Measurements from ENCODE around the gene NUP210.
A peak's percentile ranks its signal among the peaks of the same experiment; 100 is the strongest.

NUP210 gene

GRCh38 chr3:13346481-13347389 is 73.4 kb downstream of the NUP210 start:
- peak; percentile 35 to 41 for DNase-seq

GRCh38 chr3:13345772-13346171 is 74.3 kb downstream of the NUP210 start:
- no peak for DNase-seq

- DNase-seq = no peak
Measured at GRCh38 chr3:13345284-13345683, 74.8 kb downstream of the NUP210 start.

GRCh38 chr3:13344663-13345062 is 75.5 kb downstream of the NUP210 start:
- no peak for DNase-seq

GRCh38 chr3:13343601-13344000 is 76.5 kb downstream of the NUP210 start:
- no peak for DNase-seq

GRCh38 chr3:13341229-13341905 is 78.8 kb downstream of the NUP210 start:
- no peak for DNase-seq

- no peak for DNase-seq
Measured at GRCh38 chr3:13339833-13340232, 80.3 kb downstream of the NUP210 start.

GRCh38 chr3:13338996-13339395 is 81.1 kb downstream of the NUP210 start:
- DNase-seq = no peak

- no peak for DNase-seq
Measured at GRCh38 chr3:13338231-13338630, 81.9 kb downstream of the NUP210 start.

GRCh38 chr3:13336592-13336991 is 83.5 kb downstream of the NUP210 start:
- no peak for DNase-seq

- DNase-seq = no peak
Measured at GRCh38 chr3:13335503-13335902, 84.6 kb downstream of the NUP210 start.

- DNase-seq = no peak
Measured at GRCh38 chr3:13335059-13335458, 85.1 kb downstream of the NUP210 start.

- DNase-seq = no peak
Measured at GRCh38 chr3:13333236-13333897, 86.8 kb downstream of the NUP210 start.

GRCh38 chr3:13332740-13333139 is 87.4 kb downstream of the NUP210 start:
- DNase-seq = no peak

GRCh38 chr3:13332158-13332557 is 88.0 kb downstream of the NUP210 start:
- no peak for DNase-seq

- DNase-seq = no peak
Measured at GRCh38 chr3:13329746-13330145, 90.4 kb downstream of the NUP210 start.

- DNase-seq = no peak
Measured at GRCh38 chr3:13325892-13326443, 94.2 kb downstream of the NUP210 start.

- DNase-seq = no peak
Measured at GRCh38 chr3:13324835-13325501, 95.2 kb downstream of the NUP210 start.

- DNase-seq = no peak
Measured at GRCh38 chr3:13323822-13324221, 96.3 kb downstream of the NUP210 start.

GRCh38 chr3:13322324-13322723 is 97.8 kb downstream of the NUP210 start:
- no peak for DNase-seq

GRCh38 chr3:13319564-13320220 is 100.4 kb downstream of the NUP210 start:
- DNase-seq = no peak

Measured in inflammatory macrophage treated with lipopolysaccharide for 1 hour (primary cell).